ENCODE data around the gene MMEL1.

Gene MMEL1

GRCh38 chr1:2643414-2644077, 10.7 kb upstream of the MMEL1 start:
- TF ChIP-seq LEF1 (IDR thresholded peaks at IDR 0.05; ENCODE audit: borderline replicate concordance): no peak
- TF ChIP-seq FOXA1 (IDR thresholded peaks at IDR 0.05): no peak
- no peak for TF ChIP-seq TARDBP (IDR thresholded peaks at IDR 0.05)
- no peak for TF ChIP-seq FOXK2 (IDR thresholded peaks at IDR 0.05)
- TF ChIP-seq FOXM1 (IDR thresholded peaks at IDR 0.05; ENCODE audit: borderline replicate concordance): no peak
- no peak for TF ChIP-seq SP1 (IDR thresholded peaks at IDR 0.05)
- TF ChIP-seq ARNT (IDR thresholded peaks at IDR 0.05): no peak
- CTCF ChIA-PET: no interaction called here
- POLR2A ChIA-PET: no interaction called here
- no peak for DNase-seq (ENCODE audit: extremely low spot score)

GRCh38 chr1:2642560-2643413, 10.0 kb upstream of the MMEL1 start:
- CTCF ChIA-PET: no interaction called here
- POLR2A ChIA-PET: no interaction called here
- TF ChIP-seq LEF1 (IDR thresholded peaks at IDR 0.05; ENCODE audit: borderline replicate concordance) (no peak), ELF4 (IDR thresholded peaks at IDR 0.05) (peak; percentile 23; the same call in 1 of the 2 replicates), CTBP1 (IDR thresholded peaks at IDR 0.05; ENCODE audit: borderline replicate concordance) (no peak), PKNOX1 (IDR thresholded peaks at IDR 0.05) (no peak), FOXA1 (IDR thresholded peaks at IDR 0.05) (no peak), HDGF (IDR thresholded peaks at IDR 0.05; ENCODE audit: borderline replicate concordance) (no peak), BHLHE40 (IDR thresholded peaks at IDR 0.05; ENCODE audit: borderline replicate concordance) (no peak), SP1 (IDR thresholded peaks at IDR 0.05) (no peak), ARNT (IDR thresholded peaks at IDR 0.05) (no peak), FOXK2 (IDR thresholded peaks at IDR 0.05) (no peak), ZNF384 (IDR thresholded peaks at IDR 0.05) (no peak), NFRKB (IDR thresholded peaks at IDR 0.05) (no peak), TARDBP (IDR thresholded peaks at IDR 0.05) (no peak), L3MBTL2 (conservative IDR thresholded peaks at IDR 0.05) (0 out of 2 replicates have a peak, but pooled peaks have one; percentile 40), SUZ12 (IDR thresholded peaks at IDR 0.05) (no peak), FOXM1 (IDR thresholded peaks at IDR 0.05; ENCODE audit: borderline replicate concordance) (no peak)
- DNase-seq (ENCODE audit: extremely low spot score): peak; percentile 100

- CTCF ChIA-PET: no interaction called here
- POLR2A ChIA-PET: no interaction called here
- TF ChIP-seq LEF1 (IDR thresholded peaks at IDR 0.05; ENCODE audit: borderline replicate concordance) (no peak), FOXK2 (IDR thresholded peaks at IDR 0.05) (no peak), SUZ12 (IDR thresholded peaks at IDR 0.05) (no peak), PKNOX1 (IDR thresholded peaks at IDR 0.05) (no peak)
- no peak for DNase-seq (ENCODE audit: extremely low spot score)
These were observed 9.3 kb upstream of the MMEL1 start for GRCh38 chr1:2642131-2642559.

- ChIA-PET POLR2A (interaction anchor here (0.8 to 1.6 kb wide), 2 partner anchors 8 to 55 kb away, joined by 3 to 4 read pairs; partner anchors contain the start of gene PRXL2B), CTCF (no interaction called here)
- no peak for TF ChIP-seq SP1 (IDR thresholded peaks at IDR 0.05)
- TF ChIP-seq ELF4 (IDR thresholded peaks at IDR 0.05): no peak
- no peak for TF ChIP-seq HDGF (IDR thresholded peaks at IDR 0.05; ENCODE audit: borderline replicate concordance)
- TF ChIP-seq NFRKB (IDR thresholded peaks at IDR 0.05): no peak
- no peak for TF ChIP-seq ARNT (IDR thresholded peaks at IDR 0.05)
- TF ChIP-seq CTBP1 (IDR thresholded peaks at IDR 0.05; ENCODE audit: borderline replicate concordance): no peak
- TF ChIP-seq PKNOX1 (IDR thresholded peaks at IDR 0.05): no peak
- TF ChIP-seq L3MBTL2 (conservative IDR thresholded peaks at IDR 0.05): no peak
- no peak for TF ChIP-seq FOXK2 (IDR thresholded peaks at IDR 0.05)
- no peak for TF ChIP-seq TARDBP (IDR thresholded peaks at IDR 0.05)
- no peak for TF ChIP-seq FOXM1 (IDR thresholded peaks at IDR 0.05; ENCODE audit: borderline replicate concordance)
- no peak for TF ChIP-seq FOXA1 (IDR thresholded peaks at IDR 0.05)
- no peak for TF ChIP-seq BHLHE40 (IDR thresholded peaks at IDR 0.05; ENCODE audit: borderline replicate concordance)
- TF ChIP-seq SUZ12 (IDR thresholded peaks at IDR 0.05): no peak
- TF ChIP-seq LEF1 (IDR thresholded peaks at IDR 0.05; ENCODE audit: borderline replicate concordance): no peak
- TF ChIP-seq ZNF384 (IDR thresholded peaks at IDR 0.05): no peak
- no peak for DNase-seq (ENCODE audit: extremely low spot score)
These were observed 8.7 kb upstream of the MMEL1 start for GRCh38 chr1:2641381-2642130.

GRCh38 chr1:2640626-2641025, 7.8 kb upstream of the MMEL1 start:
- ChIA-PET POLR2A (interaction anchor here (1.6 kb wide), 1 partner anchor 54 kb away, joined by 4 read pairs; the partner anchor contains the start of gene PRXL2B), CTCF (no interaction called here)
- no peak for TF ChIP-seq ARNT (IDR thresholded peaks at IDR 0.05)
- DNase-seq (ENCODE audit: extremely low spot score): no peak

Data from HEK293T (cell line).